Thyroid gland (tissue), 4 donors: ENCODE data around the gene RAB6B. TPM values are rescaled to one million over a fixed set of nuclear protein-coding genes. Genes with fewer than 3 reads are reported as not detected.
A peak's percentile ranks its signal among the peaks of the same experiment; 100 is the strongest.

Source experiments
- DNase-seq, 2 donors: peaks; one replicate each; pipeline ENCODE4 v3.0.0-alpha.2; 2019
- H3K27ac ChIP-seq, 3 donors: fragments of 200-600 bp; sonication (generic); 1 replicate in 2 of 3; 2 replicates in 1 of 3; pipeline ENCODE4 v1.5.1; 2016 to 2019; ENCODE audit warnings: mild to moderate bottlenecking in 1 of 3, moderate library complexity in 1 of 3
- H3K27me3 ChIP-seq: fragments of 200-600 bp; sonication (generic); one replicate; pipeline ENCODE4 v1.5.1; 2019
- H3K36me3 ChIP-seq, 2 donors: fragments of 200-600 bp; sonication (generic); one replicate each; pipeline ENCODE4 v1.5.1; 2016 to 2019
- H3K4me1 ChIP-seq, 2 donors: fragments of 200-600 bp; sonication (generic); one replicate each; pipeline ENCODE4 v1.5.1; 2017 to 2019
- H3K4me3 ChIP-seq, 3 donors: fragments of 200-600 bp; sonication (generic); replicated peaks in 1 of 3; 1 replicate in 2 of 3; 2 replicates in 1 of 3; pipeline ENCODE4 v1.5.1; 2016; ENCODE audit warnings: mild to moderate bottlenecking in 1 of 3
- H3K9me3 ChIP-seq: fragments of 200-600 bp; sonication (generic); one replicate; pipeline ENCODE4 v1.5.1; 2017
- CTCF ChIP-seq, 6 experiments: fragments of 200-600 bp in 3 of 6; fragments of 450-650 bp in 3 of 6; sonication (generic) in 3 of 6; IDR thresholded peaks; one replicate each; pipeline ENCODE4 v1.5.1; 2016 to 2019; ENCODE audit warnings: antibody characterized with exemption in 6 of 6, mild to moderate bottlenecking in 2 of 6, inconsistent platforms in 1 of 6, moderate library complexity in 1 of 6
- POLR2A ChIP-seq, 2 donors: fragments of 450-650 bp; IDR thresholded peaks; one replicate each; pipeline ENCODE4 v1.6.1; 2017; ENCODE audit warnings: antibody characterized with exemption in 2 of 2, mild to moderate bottlenecking in 2 of 2, moderate library complexity in 1 of 2
- WGBS, 2 donors: methylation state at CpG; one replicate each; pipeline ENCODE4 v1.1.5; 2017; 5-methylcytosine and 5-hydroxymethylcytosine counted together
- intact Hi-C: fragments of 100-400 bp; cut with DNase I; formaldehyde crosslinking; loops from one replicate; pipeline ENCODE4 v1.15.1; 2023
- total RNA-seq, 4 donors: library from RNA; depleted of rRNA; stranded (reverse); fragments of >200 nt; gene quantifications; one replicate each; pipeline ENCODE4 v1.2.3, GENCODE V29; 2016

The RAB6B gene
- total RNA-seq, 4 donors from 2014 or later: 4.4 to 6.2 (median 5.6) TPM

- 26 to 50% methylated on average over 2 to 15 of the region's 52 CpGs for WGBS, 2 donors
- peak; percentile 10 to 20 for DNase-seq
- intact Hi-C loops: no loop called here
Observed at GRCh38 chr3:133894353-133895207, 1.1 kb downstream of the RAB6B start.

DNA sequence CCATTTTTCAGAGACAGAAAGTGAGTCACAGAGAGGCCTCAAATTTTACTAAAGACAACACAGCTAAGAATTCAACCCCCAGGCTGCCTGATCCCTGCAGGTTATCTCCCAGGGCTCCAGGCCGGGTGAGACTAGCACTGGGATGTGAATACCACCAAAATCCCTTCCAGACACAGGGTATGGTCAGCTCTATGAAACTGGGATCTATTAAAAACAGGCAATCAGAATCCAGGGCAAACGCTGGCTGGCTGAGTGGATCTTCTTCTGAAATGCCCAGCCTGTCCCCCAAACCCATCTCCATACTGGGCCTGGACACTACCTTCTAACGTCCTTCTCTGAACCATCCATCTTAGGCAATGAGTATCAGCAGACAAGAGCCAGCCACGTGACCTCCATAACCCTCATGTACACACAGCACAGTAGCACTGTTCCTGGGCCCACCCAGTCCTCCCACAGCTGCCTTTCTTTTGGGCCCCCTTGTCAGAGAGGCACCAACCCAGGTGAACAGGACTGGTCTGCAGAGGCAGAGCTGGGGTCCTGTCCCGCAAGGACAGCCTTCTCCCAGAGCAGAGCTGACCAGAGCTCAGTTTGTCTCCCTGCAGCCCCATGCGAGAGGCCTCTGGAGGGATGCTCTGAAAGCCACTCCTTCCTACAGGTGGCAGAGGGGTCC, 1.9 kb downstream of the RAB6B start:
- Histone ChIP-seq H3K27ac (no peak overlapping the region), H3K4me3 (peak overlapping the region in 1 of 3 donors; percentile 75)
- intact Hi-C loops: no loop called here

More at GRCh38 chr3:133894353-133895207, 1.1 kb downstream of the RAB6B start:
- Histone ChIP-seq H3K36me3 (no peaks in the 10 kb centered on the region), H3K27me3 (no peaks in the 10 kb centered on the region), H3K27ac (peak overlapping the region in 1 of 3 donors; percentile 7), H3K4me3 (peak overlapping the region in 2 of 3 donors; percentile 75 to 81), H3K9me3 (no peaks in the 10 kb centered on the region), H3K4me1 (peaks cover 10 to 14% of the 10 kb centered on the region in 2 donors)
- TF ChIP-seq POLR2A (IDR thresholded peaks at IDR 0.05) (no peak), CTCF (IDR thresholded peaks at IDR 0.05) (no peak)

GRCh38 chr3:133892541-133893231, 3.0 kb downstream of the RAB6B start:
- TF ChIP-seq POLR2A (IDR thresholded peaks at IDR 0.05) (no peak), CTCF (IDR thresholded peaks at IDR 0.05) (no peak)
- Histone ChIP-seq H3K9me3 (no peaks in the 10 kb centered on the region), H3K4me3 (no peak overlapping the region), H3K4me1 (peaks cover 6 to 11% of the 10 kb centered on the region in 2 donors), H3K36me3 (no peaks in the 10 kb centered on the region), H3K27ac (no peak overlapping the region), H3K27me3 (no peaks in the 10 kb centered on the region)
- no peak for DNase-seq
- intact Hi-C loops: no loop called here
- WGBS, 2 donors: 75 to 80% methylated on average over 5 to 6 of the region's 6 CpGs

More for the DNA sequence above, 1.9 kb downstream of the RAB6B start:
- TF ChIP-seq CTCF (IDR thresholded peaks at IDR 0.05) (no peak), POLR2A (IDR thresholded peaks at IDR 0.05) (no peak)
- WGBS, 2 donors: 95 to 99% methylated on average over 6 of the region's 6 CpGs
- Histone ChIP-seq H3K36me3 (no peaks in the 10 kb centered on the region), H3K27me3 (no peaks in the 10 kb centered on the region), H3K9me3 (no peaks in the 10 kb centered on the region), H3K4me1 (peaks cover 6 to 11% of the 10 kb centered on the region in 2 donors)
- no peak for DNase-seq

- TF ChIP-seq POLR2A (IDR thresholded peaks at IDR 0.05) (no peak), CTCF (IDR thresholded peaks at IDR 0.05) (no peak)
- Histone ChIP-seq H3K4me1 (peaks cover 6 to 11% of the 10 kb centered on the region in 2 donors), H3K36me3 (no peaks in the 10 kb centered on the region), H3K4me3 (no peak overlapping the region), H3K27ac (no peak overlapping the region), H3K9me3 (no peaks in the 10 kb centered on the region), H3K27me3 (no peaks in the 10 kb centered on the region)
- no peak for DNase-seq
- intact Hi-C loops: no loop called here
- 92 to 94% methylated on average over 11 of the region's 11 CpGs for WGBS, 2 donors
Observed at GRCh38 chr3:133891662-133892378, 3.9 kb downstream of the RAB6B start.
